Measurements from ENCODE around the gene DEF6.

GRCh38 chr6:35343835-35344550 is 46.4 kb downstream of the DEF6 start:
- TF ChIP-seq CTCF (IDR thresholded peaks at IDR 0.05; ENCODE audit: low read length) (no peak), EZH2 (optimal IDR thresholded peaks at IDR 0.05; ENCODE audit: low read depth, low read length) (no peak)

All from MM.1S (cell line).